ENCODE measurements around the gene MAML3.

MAML3 gene

DNA sequence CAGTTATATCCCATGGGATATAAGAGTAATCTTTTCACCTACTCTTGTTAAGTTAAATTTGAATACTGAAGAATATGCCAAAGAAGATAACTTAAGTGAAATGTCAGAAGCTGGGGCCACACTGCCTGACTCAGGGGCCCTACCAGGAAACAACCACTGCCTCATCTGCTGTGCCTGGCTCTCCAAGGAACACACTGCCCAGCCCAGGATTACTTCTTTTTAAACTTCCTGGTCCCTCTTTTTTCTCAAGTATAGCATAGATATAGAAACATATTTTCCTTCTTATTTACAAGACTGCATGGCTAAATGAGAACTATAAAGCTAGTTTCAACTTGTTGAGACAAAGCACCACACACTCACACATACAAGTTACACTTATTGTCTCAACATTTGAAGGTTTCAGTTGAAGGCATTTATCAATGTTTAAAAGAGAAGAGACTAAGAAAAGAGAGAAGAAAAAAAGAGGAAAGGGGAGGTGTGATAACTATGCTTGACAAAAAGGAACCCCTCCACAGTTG lies 45.2 kb downstream of the MAML3 start:
- Mint-ChIP-seq H3K36me3 (ENCODE audit: low read depth) (no peaks in the 10 kb centered on the region), H3K27me3 (peaks cover 8% of the 10 kb centered on the region), H3K9me3 (no peaks in the 10 kb centered on the region), H3K4me1 (ENCODE audit: low read depth) (peaks cover 32% of the 10 kb centered on the region), H3K4me3 (no peak overlapping the region), H3K27ac (no peak overlapping the region)
- no peak for DNase-seq

DNA sequence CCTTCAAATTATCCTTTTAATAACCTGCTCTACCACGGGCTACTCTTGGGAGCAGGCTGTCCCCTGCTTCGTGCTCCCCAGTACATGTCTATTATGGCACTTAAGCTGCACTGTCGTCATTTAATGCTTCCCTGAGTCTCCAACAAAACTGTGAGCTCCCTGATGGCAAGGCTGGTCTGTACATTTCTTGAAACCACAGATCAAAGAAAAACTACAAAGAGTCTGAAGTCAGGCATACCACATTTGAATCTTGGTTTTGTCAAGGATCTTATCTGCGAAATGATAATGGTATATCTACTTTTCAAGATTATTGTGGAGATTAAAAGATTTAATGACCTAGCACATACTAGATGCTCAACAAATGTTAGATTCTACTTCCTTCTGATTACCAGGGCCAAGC lies 45.7 kb downstream of the MAML3 start:
- Mint-ChIP-seq H3K27me3 (peaks cover 8% of the 10 kb centered on the region), H3K4me1 (ENCODE audit: low read depth) (peaks cover 34% of the 10 kb centered on the region), H3K4me3 (no peak overlapping the region), H3K36me3 (ENCODE audit: low read depth) (no peaks in the 10 kb centered on the region), H3K9me3 (no peaks in the 10 kb centered on the region), H3K27ac (no peak overlapping the region)
- DNase-seq, result no peak

DNA sequence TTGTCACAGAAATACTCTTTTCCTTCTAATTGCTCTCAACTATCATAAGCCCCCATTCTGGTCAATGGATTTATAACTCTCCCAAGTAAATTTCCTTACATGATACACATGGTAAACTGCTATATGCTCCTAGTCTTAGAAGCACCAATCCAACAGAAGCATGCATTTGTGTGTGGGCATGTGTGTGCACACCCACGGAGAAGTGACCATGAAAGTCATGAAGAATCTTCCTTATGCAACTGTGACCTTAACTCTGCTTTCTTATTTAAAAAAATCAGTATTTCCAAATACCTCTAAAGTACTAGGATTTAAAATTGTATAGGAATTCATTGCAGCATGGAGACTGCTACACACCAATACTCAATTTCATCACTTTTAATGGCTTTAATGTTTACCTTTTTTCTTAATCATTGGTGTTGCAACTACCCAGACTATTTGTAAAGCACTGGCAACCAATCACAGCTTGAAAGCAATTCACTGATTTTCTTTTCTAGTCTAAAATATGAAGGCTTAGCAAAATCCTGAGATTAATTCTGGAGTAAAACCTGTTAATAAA lies 47.6 kb downstream of the MAML3 start:
- Mint-ChIP-seq H3K27ac (no peak overlapping the region), H3K4me1 (ENCODE audit: low read depth) (peaks cover 48% of the 10 kb centered on the region)
- DNase-seq, result no peak

DNA sequence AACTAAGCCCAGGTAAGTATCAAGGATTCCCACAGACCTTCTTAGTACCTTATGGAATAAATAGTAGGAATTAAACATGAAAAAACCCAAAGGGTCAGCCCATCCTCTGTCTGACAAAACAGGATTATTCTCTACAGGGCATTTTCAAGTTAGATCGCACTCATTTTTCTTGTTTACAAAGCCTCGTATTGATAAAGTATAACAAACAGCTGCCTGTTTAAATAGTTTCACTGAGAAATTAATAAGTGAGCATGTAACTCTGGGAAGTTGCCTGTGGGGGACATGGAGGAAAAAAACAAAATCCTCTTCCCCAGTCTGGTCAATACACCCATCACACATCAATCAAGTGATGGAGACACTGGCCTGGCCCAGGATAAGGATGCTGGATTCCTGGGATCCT lies 48.5 kb downstream of the MAML3 start:
- peaks cover 4% of the 10 kb centered on the region for H3K9me3 Mint-ChIP-seq
- H3K4me3 Mint-ChIP-seq, result no peak overlapping the region

More for the DNA sequence above, 47.6 kb downstream of the MAML3 start:
- no peak overlapping the region for H3K4me3 Mint-ChIP-seq
- no peaks in the 10 kb centered on the region for H3K36me3 Mint-ChIP-seq (ENCODE audit: low read depth)
- H3K9me3 Mint-ChIP-seq, result peaks cover 4% of the 10 kb centered on the region
- H3K27me3 Mint-ChIP-seq, result peaks cover 8% of the 10 kb centered on the region

DNA sequence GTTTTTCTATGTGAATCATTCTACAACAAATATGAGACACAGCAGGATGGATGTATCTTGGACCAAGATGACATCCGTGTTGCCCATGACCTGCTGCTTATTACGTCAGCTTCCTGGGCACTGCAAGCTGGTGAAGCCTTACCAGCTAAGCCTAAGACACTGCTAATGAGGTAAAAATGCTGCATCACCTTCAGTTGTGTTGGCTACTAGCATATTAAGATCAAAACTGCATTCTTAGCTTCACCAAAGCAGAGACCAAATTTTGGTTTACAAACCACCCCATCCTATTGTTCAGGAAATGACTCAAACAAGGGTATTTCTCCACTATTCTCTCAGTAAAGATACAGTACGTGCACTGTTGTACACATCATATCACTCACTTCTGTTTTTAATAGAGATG lies 50.3 kb downstream of the MAML3 start:
- DNase-seq, result peak; percentile 47
- H3K4me3 Mint-ChIP-seq, result no peak overlapping the region
- peaks cover 63% of the 10 kb centered on the region for H3K4me1 Mint-ChIP-seq (ENCODE audit: low read depth)
- H3K27ac Mint-ChIP-seq, result peak overlapping the region; percentile 86
- peaks cover 5% of the 10 kb centered on the region for H3K27me3 Mint-ChIP-seq
- no peaks in the 10 kb centered on the region for H3K36me3 Mint-ChIP-seq (ENCODE audit: low read depth)
- peaks cover 4% of the 10 kb centered on the region for H3K9me3 Mint-ChIP-seq

More for the DNA sequence above, 48.5 kb downstream of the MAML3 start:
- Mint-ChIP-seq H3K27ac (no peak overlapping the region), H3K36me3 (ENCODE audit: low read depth) (no peaks in the 10 kb centered on the region), H3K27me3 (peaks cover 8% of the 10 kb centered on the region), H3K4me1 (ENCODE audit: low read depth) (peaks cover 56% of the 10 kb centered on the region)
- no peak for DNase-seq

DNA sequence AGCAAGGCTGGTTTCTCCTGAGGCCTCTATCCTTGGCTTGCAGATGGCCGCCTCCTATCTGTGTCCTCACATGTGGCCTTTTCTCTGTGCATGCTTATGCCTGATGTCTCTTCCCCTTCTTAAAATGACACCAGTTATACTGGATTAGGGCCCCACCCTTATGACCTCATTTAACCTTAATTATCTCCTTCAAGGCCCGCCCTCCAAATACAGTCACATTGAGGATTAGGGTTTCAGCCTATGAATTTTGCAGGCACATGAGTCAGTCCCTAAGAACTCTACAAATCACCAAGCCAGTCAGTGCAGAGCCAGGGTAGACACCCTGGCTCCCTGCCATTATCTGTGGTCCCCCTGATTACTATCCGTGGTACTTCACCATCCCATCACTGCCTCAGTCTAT lies 51.6 kb downstream of the MAML3 start:
- peak overlapping the region; percentile 86 for H3K27ac Mint-ChIP-seq
- peaks cover 64% of the 10 kb centered on the region for H3K4me1 Mint-ChIP-seq (ENCODE audit: low read depth)
- peaks cover 4% of the 10 kb centered on the region for H3K9me3 Mint-ChIP-seq
- DNase-seq, result no peak
- no peaks in the 10 kb centered on the region for H3K27me3 Mint-ChIP-seq
- no peak overlapping the region for H3K4me3 Mint-ChIP-seq
- no peaks in the 10 kb centered on the region for H3K36me3 Mint-ChIP-seq (ENCODE audit: low read depth)

DNA sequence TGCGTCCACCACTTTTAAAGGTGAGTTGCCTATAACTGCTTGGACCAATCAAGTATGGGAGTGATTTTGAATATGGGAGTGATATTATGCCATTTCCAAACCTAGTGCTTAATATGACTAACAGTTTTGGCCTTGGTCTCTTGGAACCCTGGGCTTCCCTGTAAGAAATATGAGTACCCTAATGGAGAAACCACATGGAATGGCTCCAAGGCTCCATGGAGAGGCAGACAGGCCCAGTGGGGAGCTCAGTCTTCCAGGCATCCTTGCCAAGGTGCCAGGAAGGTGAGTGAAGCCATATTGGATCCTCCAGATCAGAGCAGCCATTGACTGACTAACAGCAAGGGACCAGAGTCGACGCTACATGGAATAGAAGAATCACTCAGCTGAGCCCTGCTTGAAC lies 53.2 kb downstream of the MAML3 start:
- no peaks in the 10 kb centered on the region for H3K27me3 Mint-ChIP-seq
- peaks cover 78% of the 10 kb centered on the region for H3K4me1 Mint-ChIP-seq (ENCODE audit: low read depth)
- no peaks in the 10 kb centered on the region for H3K36me3 Mint-ChIP-seq (ENCODE audit: low read depth)
- H3K27ac Mint-ChIP-seq, result no peak overlapping the region
- no peak overlapping the region for H3K4me3 Mint-ChIP-seq
- H3K9me3 Mint-ChIP-seq, result peaks cover 4% of the 10 kb centered on the region
- no peak for DNase-seq

DNA sequence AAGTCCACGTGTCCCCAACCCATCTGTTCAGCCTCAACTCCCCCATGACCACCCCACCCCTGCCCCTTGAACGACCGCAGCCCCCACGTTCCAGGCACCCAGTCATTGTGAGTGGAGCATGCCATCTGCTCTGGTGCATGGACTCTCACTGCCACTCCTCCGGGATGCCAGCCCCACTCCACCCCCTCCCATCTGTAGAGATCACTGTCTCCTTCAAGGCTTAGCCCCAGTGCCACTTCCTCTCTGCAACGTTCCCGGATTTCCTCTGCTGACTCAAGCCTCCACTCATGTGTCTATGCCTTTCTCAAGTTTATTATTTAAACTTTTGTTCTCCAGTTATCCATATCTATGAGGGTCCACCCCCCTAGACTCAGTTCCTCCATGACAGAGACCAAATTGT lies 54.0 kb downstream of the MAML3 start:
- Mint-ChIP-seq H3K4me1 (ENCODE audit: low read depth) (peaks cover 85% of the 10 kb centered on the region), H3K27me3 (no peaks in the 10 kb centered on the region), H3K9me3 (peaks cover 4% of the 10 kb centered on the region), H3K27ac (peak overlapping the region; percentile 4), H3K36me3 (ENCODE audit: low read depth) (peaks cover 3% of the 10 kb centered on the region), H3K4me3 (peak overlapping the region; percentile 27)
- DNase-seq, result no peak

DNA sequence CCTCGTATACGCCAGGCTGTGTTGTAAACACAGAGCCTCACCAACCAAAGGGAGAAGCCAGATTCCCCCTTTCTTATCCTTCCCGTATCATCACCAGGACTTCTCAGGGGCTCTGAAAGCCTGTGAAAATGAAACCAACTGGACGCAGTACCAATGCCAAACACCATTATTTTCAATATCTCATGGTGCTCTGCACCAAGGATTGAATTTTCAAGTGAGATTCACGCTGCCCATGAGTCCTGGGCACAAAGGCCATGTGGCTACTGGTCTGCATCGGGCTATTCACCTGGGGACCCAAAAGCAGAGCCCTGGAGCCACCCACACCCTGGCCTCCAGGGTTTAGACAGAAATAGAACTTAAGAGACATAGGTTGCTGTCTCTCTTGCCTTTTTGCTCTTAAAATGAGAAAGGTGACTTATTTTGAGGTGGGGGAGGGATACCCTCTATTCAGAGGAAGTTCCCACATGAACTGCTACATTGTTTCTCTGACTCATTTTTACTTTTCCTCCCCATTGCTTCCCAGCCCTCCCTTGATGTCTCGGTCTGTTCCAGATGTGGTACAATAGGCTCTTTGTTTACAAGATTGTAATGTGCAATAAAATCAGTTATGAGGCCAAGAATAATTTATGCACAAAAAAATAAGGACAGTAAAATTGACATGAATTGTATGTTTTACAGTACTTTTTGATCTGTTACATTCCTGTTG lies 55.4 kb downstream of the MAML3 start:
- no peak for DNase-seq
- H3K4me1 Mint-ChIP-seq (ENCODE audit: low read depth), result peaks cover 92% of the 10 kb centered on the region
- H3K27ac Mint-ChIP-seq, result peak overlapping the region; percentile 55
- H3K27me3 Mint-ChIP-seq, result no peaks in the 10 kb centered on the region
- H3K4me3 Mint-ChIP-seq, result no peak overlapping the region
- H3K9me3 Mint-ChIP-seq, result peaks cover 4% of the 10 kb centered on the region
- H3K36me3 Mint-ChIP-seq (ENCODE audit: low read depth), result peaks cover 3% of the 10 kb centered on the region

DNA sequence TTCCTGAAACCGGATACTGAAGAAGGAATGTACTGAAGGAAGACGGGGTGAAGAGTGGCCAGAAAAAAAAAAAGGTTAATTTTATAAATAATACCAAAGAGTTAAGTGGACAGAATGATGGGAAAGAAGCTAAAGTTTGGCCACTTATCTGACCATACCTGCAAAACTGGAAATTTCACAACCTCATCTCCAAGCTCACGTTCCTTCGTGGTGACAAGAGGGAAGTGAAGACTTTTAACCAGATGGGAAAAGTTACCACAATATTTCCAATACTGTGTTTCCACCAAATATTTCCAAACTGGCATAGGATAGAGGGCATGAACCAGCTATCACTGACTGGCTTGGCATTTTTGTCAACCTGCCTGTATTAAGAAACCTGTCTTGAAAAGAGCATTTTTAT lies 56.4 kb downstream of the MAML3 start:
- peak overlapping the region; percentile 98 for H3K27ac Mint-ChIP-seq
- DNase-seq, result no peak
- no peak overlapping the region for H3K4me3 Mint-ChIP-seq
- H3K9me3 Mint-ChIP-seq, result peaks cover 3% of the 10 kb centered on the region
- H3K4me1 Mint-ChIP-seq (ENCODE audit: low read depth), result peaks cover 88% of the 10 kb centered on the region
- peaks cover 3% of the 10 kb centered on the region for H3K36me3 Mint-ChIP-seq (ENCODE audit: low read depth)
- no peaks in the 10 kb centered on the region for H3K27me3 Mint-ChIP-seq

DNA sequence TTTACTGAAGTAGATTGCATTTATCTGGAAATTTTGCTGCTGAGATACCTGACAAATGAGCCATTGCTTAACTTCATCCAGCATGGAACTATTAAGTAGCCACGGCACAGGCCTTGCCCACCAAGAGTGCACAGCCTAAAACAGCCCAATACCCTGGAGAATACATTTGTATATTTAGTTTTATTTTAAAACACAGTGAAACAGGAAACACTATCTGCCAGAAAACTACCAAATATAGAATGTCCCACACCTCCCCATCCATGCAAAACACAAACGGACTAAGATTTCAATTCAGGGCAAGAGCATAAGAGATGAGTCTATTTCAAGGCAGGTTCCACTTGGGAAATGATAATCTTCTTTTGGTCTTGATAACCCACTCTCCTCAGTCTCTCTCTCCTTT lies 57.1 kb downstream of the MAML3 start:
- no peak for DNase-seq
- peak overlapping the region; percentile 98 for H3K27ac Mint-ChIP-seq
- no peaks in the 10 kb centered on the region for H3K27me3 Mint-ChIP-seq
- peaks cover 3% of the 10 kb centered on the region for H3K36me3 Mint-ChIP-seq (ENCODE audit: low read depth)
- peaks cover 90% of the 10 kb centered on the region for H3K4me1 Mint-ChIP-seq (ENCODE audit: low read depth)
- no peaks in the 10 kb centered on the region for H3K9me3 Mint-ChIP-seq
- H3K4me3 Mint-ChIP-seq, result peak overlapping the region; percentile 76

DNA sequence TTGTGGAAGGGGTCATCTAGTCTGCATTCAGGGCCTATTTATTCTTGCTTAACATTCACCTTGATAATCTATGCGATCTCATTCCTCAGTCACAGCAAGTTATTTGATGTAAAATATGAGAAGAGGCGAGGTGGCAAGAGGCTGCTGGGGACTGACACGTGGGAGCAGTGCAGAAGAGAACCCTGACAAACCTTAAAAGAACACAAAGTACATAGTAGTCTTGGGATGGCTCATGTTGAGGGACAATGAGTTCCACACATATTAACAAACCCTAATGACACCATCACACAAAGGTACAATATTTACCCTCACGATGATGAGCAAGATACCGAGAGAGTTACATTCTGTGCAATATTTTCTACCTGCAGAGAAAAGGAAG lies 57.5 kb downstream of the MAML3 start:
- DNase-seq, result no peak
- H3K27me3 Mint-ChIP-seq, result no peaks in the 10 kb centered on the region
- H3K36me3 Mint-ChIP-seq (ENCODE audit: low read depth), result peaks cover 3% of the 10 kb centered on the region
- H3K4me3 Mint-ChIP-seq, result peak overlapping the region; percentile 76
- H3K4me1 Mint-ChIP-seq (ENCODE audit: low read depth), result peaks cover 90% of the 10 kb centered on the region
- H3K9me3 Mint-ChIP-seq, result no peaks in the 10 kb centered on the region
- H3K27ac Mint-ChIP-seq, result peak overlapping the region; percentile 98

DNA sequence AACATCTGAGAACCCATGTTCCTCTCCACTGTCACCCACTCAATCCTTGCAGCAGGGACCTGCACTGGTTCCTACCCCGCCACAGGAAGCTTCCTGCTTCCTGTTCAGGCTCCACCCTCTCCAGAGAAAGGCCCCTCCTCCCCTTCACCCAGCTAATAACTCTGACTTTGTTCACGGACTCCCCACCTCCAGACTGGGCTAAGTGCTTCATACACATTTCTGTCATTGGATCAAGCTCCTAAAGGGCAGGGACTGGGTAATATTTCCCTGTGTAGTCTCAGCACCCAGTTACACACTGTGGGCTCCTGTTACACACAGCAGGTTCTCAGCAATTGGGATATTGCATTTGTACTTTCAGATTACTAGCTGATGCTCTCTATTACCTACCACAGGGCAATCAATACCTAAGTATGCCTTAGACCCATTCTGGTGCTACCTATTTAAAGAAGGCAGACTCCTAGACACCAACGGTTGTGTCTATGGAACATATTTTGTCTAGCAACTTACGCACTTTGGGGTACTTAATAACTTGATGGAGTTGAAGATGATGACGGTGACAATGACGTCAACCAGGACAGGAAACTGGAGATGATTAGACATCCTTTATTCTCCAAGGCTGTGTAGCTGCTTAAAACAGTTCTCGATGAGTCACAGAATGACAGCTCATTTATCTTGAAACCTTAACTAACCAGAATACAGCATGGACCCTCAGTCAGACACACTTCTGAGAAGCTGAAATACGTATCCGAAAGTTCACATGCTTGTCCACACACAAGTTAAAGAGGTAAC lies 58.1 kb downstream of the MAML3 start:
- peak overlapping the region; percentile 76 for H3K4me3 Mint-ChIP-seq
- H3K4me1 Mint-ChIP-seq (ENCODE audit: low read depth), result peaks cover 91% of the 10 kb centered on the region
- DNase-seq, result peak; percentile 73

DNA sequence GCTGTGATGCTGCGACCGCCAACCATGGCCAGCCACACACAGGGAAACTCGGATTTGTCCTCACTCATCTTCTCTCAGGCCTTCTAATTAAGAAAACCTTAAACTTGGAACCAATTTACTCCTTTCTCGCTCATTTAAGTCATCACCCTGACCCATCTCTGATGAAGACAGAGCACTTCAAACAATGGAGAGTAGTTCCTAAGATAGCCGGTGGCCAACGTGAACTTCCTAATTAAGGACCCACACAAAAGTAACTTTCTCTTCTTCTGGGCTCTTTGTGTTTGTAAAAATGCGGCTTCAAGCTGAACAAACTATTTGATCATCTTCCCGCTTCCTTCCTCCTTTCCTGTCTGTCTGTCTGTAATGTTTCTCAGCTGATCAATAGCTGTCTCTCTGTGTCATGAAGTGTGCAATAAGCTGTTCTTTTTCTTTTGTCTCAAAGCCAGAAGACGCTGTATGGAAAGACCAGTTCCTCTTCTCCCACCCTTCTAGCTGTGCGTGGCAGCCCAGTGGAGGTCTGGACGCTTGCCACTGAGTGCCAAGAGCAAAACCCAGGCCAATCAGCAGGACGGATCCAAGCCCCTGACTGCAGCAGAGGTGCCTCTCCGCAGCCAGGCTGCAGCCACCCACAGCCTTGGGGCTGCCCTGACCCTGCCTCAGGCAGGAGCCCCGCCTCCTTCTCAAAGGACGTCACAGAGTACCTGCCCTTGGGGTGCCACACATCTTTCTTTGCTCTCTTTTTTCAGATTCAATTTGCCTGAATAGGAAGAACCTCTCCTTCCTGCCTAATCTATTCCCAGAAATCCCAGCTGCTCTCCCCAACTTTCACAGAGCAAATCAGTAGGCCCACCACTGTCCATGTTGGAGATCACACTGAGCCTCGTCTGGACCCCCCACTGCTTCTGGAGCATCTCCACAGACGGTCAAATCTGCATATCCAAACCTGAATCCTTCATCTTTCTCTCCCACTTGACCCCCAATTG lies 59.3 kb downstream of the MAML3 start:
- no peaks in the 10 kb centered on the region for H3K9me3 Mint-ChIP-seq
- H3K27ac Mint-ChIP-seq, result peak overlapping the region; percentile 98
- DNase-seq, result peak; percentile 65
- peaks cover 3% of the 10 kb centered on the region for H3K36me3 Mint-ChIP-seq (ENCODE audit: low read depth)
- H3K4me1 Mint-ChIP-seq (ENCODE audit: low read depth), result peaks cover 82% of the 10 kb centered on the region
- peak overlapping the region; percentile 76 for H3K4me3 Mint-ChIP-seq
- no peaks in the 10 kb centered on the region for H3K27me3 Mint-ChIP-seq

More for the DNA sequence above, 58.1 kb downstream of the MAML3 start:
- peak overlapping the region; percentile 98 for H3K27ac Mint-ChIP-seq
- peaks cover 3% of the 10 kb centered on the region for H3K36me3 Mint-ChIP-seq (ENCODE audit: low read depth)
- H3K27me3 Mint-ChIP-seq, result no peaks in the 10 kb centered on the region
- no peaks in the 10 kb centered on the region for H3K9me3 Mint-ChIP-seq
